Measurements from ENCODE around the gene HGFAC.

The HGFAC gene

GRCh38 chr4:3485011-3485791 is 43.4 kb downstream of the HGFAC start:
- no peaks in the 10 kb centered on the region for H3K36me3 ChIP-seq (ENCODE audit: control insufficient read depth, insufficient read depth, low read length)
- no peak overlapping the region for H3K27ac ChIP-seq (ENCODE audit: low read depth, low read length, severe bottlenecking)
- H3K4me3 ChIP-seq (ENCODE audit: extremely low read depth, insufficient read depth, low read length, poor library complexity, severe bottlenecking) = peak overlapping the region; percentile 5
- H3K9me3 ChIP-seq (ENCODE audit: control insufficient read depth, low read length) = no peaks in the 10 kb centered on the region
- H3K4me1 ChIP-seq (ENCODE audit: control insufficient read depth, insufficient read depth, low read length, poor library complexity, severe bottlenecking) = peaks cover 18% of the 10 kb centered on the region
- 43 to 48% methylated on average over 21 to 29 of the region's 36 CpGs for WGBS, 2 experiments (ENCODE audit: insufficient coverage in 2 of 2)

DNA sequence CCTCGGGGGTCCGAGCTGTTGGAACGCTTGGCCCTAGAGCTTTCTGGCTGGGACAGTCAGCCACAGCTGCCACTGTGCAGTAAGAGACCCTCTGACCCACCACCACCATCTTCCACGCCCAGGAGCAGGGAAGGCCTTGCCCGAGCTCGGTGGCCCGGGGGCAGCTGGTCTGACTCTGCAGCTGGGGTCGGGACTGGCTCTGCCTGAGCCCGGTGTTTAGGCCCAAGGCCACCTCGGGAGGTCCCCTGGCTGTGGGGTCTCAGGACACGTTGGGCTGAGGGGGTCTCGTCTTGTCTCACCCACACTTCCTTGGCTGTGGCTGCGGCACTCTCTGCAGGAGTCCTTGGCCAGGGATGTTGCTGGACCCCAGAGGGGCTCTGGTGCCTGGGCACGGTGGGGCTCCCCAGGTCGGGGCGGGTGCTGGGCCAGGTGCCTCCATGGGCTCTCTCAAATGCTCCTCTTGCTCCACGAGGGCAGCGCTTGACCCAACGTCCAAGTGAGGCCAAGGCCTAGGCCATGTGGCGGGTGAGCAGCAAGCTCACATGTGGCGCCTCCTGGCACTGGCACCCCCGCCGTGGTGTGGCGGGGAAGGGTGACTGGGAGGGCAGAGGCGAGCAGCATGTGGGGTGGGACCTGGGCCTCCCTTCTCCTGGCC is 44.2 kb downstream of the HGFAC start:
- Histone ChIP-seq H3K4me3 (ENCODE audit: extremely low read depth, insufficient read depth, low read length, poor library complexity, severe bottlenecking) (no peak overlapping the region), H3K27ac (ENCODE audit: low read depth, low read length, severe bottlenecking) (no peak overlapping the region), H3K4me1 (ENCODE audit: control insufficient read depth, insufficient read depth, low read length, poor library complexity, severe bottlenecking) (peaks cover 17% of the 10 kb centered on the region), H3K9me3 (ENCODE audit: control insufficient read depth, low read length) (no peaks in the 10 kb centered on the region), H3K36me3 (ENCODE audit: control insufficient read depth, insufficient read depth, low read length) (no peaks in the 10 kb centered on the region)
- WGBS, 2 experiments (ENCODE audit: insufficient coverage in 2 of 2) = 85 to 88% methylated on average over 16 to 20 of the region's 25 CpGs

DNA sequence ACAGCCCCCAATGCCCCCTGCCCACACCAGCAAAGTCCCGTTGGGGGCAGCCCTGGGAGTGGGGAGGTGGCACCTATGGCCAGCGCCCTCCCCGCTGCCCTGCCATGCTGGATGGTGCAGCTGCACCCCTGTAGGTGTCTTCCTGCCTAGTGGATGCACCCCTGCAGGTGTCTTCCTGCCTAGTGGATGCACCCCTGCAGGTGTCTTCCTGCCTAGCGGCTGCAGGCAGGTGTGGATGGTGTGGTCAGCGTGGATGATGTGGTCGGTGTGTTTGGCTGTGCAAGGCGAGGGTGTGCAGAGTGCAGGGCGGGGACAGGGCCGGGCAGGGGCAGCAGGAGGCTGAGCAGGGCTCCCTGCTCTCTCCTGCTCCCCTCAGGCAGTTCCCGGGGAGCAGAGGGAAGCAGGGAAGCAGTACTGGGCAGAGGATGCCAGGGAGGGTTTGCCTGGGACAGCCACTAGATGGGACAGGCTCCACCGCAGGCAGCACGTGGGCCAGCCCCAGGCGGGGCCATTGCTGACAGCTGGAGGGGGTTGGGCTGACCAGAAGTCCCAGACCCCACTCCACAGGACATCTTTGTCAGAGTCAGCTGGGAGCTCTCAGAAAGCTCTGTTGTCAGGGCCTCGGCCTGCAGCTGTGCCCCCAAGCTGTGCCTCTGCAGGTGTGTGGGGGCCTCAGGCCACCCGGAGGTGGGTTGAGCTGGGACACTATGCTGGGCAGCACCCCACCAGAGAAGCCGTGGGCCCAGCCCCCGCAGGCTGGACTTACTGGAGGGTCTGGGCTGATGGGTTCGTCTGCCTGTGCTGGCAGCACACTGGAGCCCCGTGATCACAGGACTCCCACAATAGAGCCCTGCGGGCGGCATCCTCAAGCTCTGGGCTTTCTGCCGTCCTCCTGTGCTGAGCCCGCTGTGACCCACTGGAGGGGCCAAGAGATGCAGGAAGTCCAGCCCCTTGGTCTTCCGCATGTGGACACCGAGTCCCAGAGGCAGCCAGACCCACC is 45.1 kb downstream of the HGFAC start:
- Histone ChIP-seq H3K36me3 (ENCODE audit: control insufficient read depth, insufficient read depth, low read length) (no peaks in the 10 kb centered on the region), H3K4me1 (ENCODE audit: control insufficient read depth, insufficient read depth, low read length, poor library complexity, severe bottlenecking) (peaks cover 12% of the 10 kb centered on the region), H3K4me3 (ENCODE audit: extremely low read depth, insufficient read depth, low read length, poor library complexity, severe bottlenecking) (no peak overlapping the region), H3K9me3 (ENCODE audit: control insufficient read depth, low read length) (no peaks in the 10 kb centered on the region), H3K27ac (ENCODE audit: low read depth, low read length, severe bottlenecking) (no peak overlapping the region)
- WGBS, 2 experiments (ENCODE audit: insufficient coverage in 2 of 2) = 66 to 72% methylated on average over 17 to 24 of the region's 25 CpGs

GRCh38 chr4:3487861-3488260 is 46.1 kb downstream of the HGFAC start:
- Histone ChIP-seq H3K36me3 (ENCODE audit: control insufficient read depth, insufficient read depth, low read length) (no peaks in the 10 kb centered on the region), H3K9me3 (ENCODE audit: control insufficient read depth, low read length) (no peaks in the 10 kb centered on the region), H3K4me3 (ENCODE audit: extremely low read depth, insufficient read depth, low read length, poor library complexity, severe bottlenecking) (no peak overlapping the region), H3K27ac (ENCODE audit: low read depth, low read length, severe bottlenecking) (no peak overlapping the region), H3K4me1 (ENCODE audit: control insufficient read depth, insufficient read depth, low read length, poor library complexity, severe bottlenecking) (peaks cover 17% of the 10 kb centered on the region)
- WGBS, 2 experiments (ENCODE audit: insufficient coverage in 2 of 2) = 84 to 87% methylated on average over 7 of the region's 7 CpGs

GRCh38 chr4:3488820-3489219 is 47.1 kb downstream of the HGFAC start:
- WGBS, 2 experiments (ENCODE audit: insufficient coverage in 2 of 2) = 72 to 77% methylated on average over 9 to 10 of the region's 11 CpGs
- Histone ChIP-seq H3K9me3 (ENCODE audit: control insufficient read depth, low read length) (no peaks in the 10 kb centered on the region), H3K4me1 (ENCODE audit: control insufficient read depth, insufficient read depth, low read length, poor library complexity, severe bottlenecking) (peaks cover 17% of the 10 kb centered on the region), H3K36me3 (ENCODE audit: control insufficient read depth, insufficient read depth, low read length) (no peaks in the 10 kb centered on the region), H3K27ac (ENCODE audit: low read depth, low read length, severe bottlenecking) (no peak overlapping the region), H3K4me3 (ENCODE audit: extremely low read depth, insufficient read depth, low read length, poor library complexity, severe bottlenecking) (no peak overlapping the region)

DNA sequence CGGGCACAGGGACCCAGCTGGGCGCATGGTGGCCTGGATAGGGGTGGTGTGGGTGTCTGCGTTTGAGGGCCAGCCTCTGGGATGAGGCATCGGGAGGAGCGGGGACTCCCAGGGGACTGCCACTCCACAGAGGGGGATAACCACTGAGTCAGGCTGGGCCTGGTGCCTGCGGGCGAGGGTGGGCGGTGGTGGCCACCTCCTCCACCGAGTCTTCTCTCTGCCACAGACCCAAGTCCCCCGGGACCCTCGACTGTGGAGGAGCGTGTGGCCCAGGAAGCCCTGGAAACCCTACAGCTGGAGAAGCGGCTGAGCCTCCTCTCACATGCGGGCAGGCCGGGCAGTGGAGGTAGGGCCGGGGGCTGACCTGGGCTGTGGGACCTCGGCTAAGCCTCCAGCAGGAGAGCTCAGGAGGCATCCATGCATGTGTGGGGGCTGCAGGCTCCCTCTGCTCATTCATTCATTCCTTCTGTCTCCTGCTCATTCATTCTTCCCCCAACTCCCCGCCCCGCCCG is 47.7 kb downstream of the HGFAC start:
- Histone ChIP-seq H3K9me3 (ENCODE audit: control insufficient read depth, low read length) (no peaks in the 10 kb centered on the region), H3K4me3 (ENCODE audit: extremely low read depth, insufficient read depth, low read length, poor library complexity, severe bottlenecking) (no peak overlapping the region), H3K27ac (ENCODE audit: low read depth, low read length, severe bottlenecking) (no peak overlapping the region), H3K36me3 (ENCODE audit: control insufficient read depth, insufficient read depth, low read length) (no peaks in the 10 kb centered on the region), H3K4me1 (ENCODE audit: control insufficient read depth, insufficient read depth, low read length, poor library complexity, severe bottlenecking) (peaks cover 20% of the 10 kb centered on the region)
- 63 to 69% methylated on average over 15 to 17 of the region's 20 CpGs for WGBS, 2 experiments (ENCODE audit: insufficient coverage in 2 of 2)

DNA sequence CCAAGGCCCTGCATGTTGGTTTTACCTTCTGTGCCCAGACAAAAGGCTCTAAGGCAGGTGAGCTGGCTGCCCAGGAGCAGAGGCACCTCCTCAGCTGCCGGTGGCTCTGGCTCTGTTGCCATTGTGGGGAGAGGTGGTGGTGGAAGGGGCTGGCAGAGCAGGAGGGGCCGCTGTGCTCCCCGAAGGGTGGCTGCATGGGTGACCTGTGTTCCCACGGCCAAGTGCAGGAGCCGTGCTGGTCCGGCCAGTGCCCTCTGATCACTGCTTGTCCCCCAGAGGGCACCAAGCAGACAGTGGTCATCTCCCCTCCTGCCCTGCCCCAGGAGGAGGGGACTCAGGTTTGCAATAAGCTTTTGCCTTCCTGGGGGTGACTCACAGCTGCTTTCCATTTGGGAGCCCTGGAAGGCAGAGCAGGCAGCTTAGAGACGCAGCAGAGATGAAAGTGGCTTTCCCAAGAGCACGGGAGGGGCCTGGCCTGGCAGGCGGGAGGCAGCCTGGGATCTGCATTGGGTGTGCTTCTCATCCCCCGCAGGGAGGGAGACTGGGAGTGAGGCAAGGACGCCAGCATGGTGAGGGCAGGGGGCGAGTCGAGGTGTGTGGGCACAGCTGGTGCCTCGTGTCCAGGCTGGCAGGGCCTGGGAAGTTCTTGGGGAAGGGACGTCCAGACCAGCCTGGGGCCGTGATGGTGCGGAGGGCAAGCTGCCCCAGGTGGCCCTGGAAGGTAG is 50.1 kb downstream of the HGFAC start:
- peaks cover 16% of the 10 kb centered on the region for H3K4me1 ChIP-seq (ENCODE audit: control insufficient read depth, insufficient read depth, low read length, poor library complexity, severe bottlenecking)
- H3K27ac ChIP-seq (ENCODE audit: low read depth, low read length, severe bottlenecking) = no peak overlapping the region
- H3K36me3 ChIP-seq (ENCODE audit: control insufficient read depth, insufficient read depth, low read length) = no peaks in the 10 kb centered on the region
- WGBS, 2 experiments (ENCODE audit: insufficient coverage in 2 of 2) = 42 to 53% methylated on average over 14 to 17 of the region's 17 CpGs
- no peak overlapping the region for H3K4me3 ChIP-seq (ENCODE audit: extremely low read depth, insufficient read depth, low read length, poor library complexity, severe bottlenecking)
- no peaks in the 10 kb centered on the region for H3K9me3 ChIP-seq (ENCODE audit: control insufficient read depth, low read length)

- Histone ChIP-seq H3K36me3 (ENCODE audit: control insufficient read depth, insufficient read depth, low read length) (no peaks in the 10 kb centered on the region), H3K4me1 (ENCODE audit: control insufficient read depth, insufficient read depth, low read length, poor library complexity, severe bottlenecking) (peaks cover 16% of the 10 kb centered on the region), H3K4me3 (ENCODE audit: extremely low read depth, insufficient read depth, low read length, poor library complexity, severe bottlenecking) (no peak overlapping the region), H3K9me3 (ENCODE audit: control insufficient read depth, low read length) (no peaks in the 10 kb centered on the region), H3K27ac (ENCODE audit: low read depth, low read length, severe bottlenecking) (no peak overlapping the region)
- 89% methylated on average over 35 to 55 of the region's 55 CpGs for WGBS, 2 experiments (ENCODE audit: insufficient coverage in 2 of 2)
Observed at GRCh38 chr4:3492741-3493719, 51.3 kb downstream of the HGFAC start.

DNA sequence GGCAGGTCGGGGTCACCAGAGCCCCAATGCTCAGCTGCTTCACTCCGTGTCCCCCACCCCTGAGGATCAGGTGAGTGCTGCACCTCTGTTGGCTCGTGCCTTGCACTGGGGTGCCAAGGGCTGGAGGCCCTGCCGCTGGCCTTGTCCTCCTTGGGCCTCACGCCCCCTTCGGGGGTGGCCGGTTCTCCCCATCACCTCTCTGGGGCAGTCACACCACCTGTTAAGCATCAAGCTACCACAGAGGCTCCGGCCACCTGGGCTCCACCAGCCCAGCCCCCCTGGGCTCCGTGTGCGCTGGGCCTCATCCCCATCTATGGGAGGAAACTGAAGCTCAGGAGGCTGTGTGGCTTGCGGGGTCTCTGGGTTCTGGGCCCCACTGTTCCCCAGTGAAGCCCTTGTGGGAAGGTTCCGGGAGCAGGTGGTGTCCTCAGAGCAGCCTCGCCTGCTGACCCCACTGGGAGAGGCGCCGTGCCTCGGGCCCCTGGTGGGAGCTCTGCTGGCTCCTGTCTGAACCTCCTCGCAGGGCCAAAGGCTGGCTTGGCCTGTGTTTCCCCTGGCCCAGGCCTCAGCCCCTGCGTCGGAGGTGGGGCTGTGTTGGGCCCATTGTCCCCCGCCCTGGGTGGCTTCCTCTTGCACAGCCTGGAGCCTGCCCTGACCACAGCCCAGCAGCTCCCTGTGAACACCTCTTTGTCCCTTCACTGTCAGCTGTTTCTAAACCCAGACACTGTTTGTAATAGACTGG is 52.1 kb downstream of the HGFAC start:
- Histone ChIP-seq H3K9me3 (ENCODE audit: control insufficient read depth, low read length) (no peaks in the 10 kb centered on the region), H3K27ac (ENCODE audit: low read depth, low read length, severe bottlenecking) (no peak overlapping the region), H3K4me1 (ENCODE audit: control insufficient read depth, insufficient read depth, low read length, poor library complexity, severe bottlenecking) (peaks cover 16% of the 10 kb centered on the region), H3K4me3 (ENCODE audit: extremely low read depth, insufficient read depth, low read length, poor library complexity, severe bottlenecking) (no peak overlapping the region), H3K36me3 (ENCODE audit: control insufficient read depth, insufficient read depth, low read length) (no peaks in the 10 kb centered on the region)
- 77 to 78% methylated on average over 19 to 20 of the region's 20 CpGs for WGBS, 2 experiments (ENCODE audit: insufficient coverage in 2 of 2)

Data from mesodermal cell (in vitro differentiated cells).